ENCODE results near the gene REV1. TPM values are rescaled to one million over a fixed set of nuclear protein-coding genes. Genes with fewer than 3 reads are reported as not detected.

Gene REV1
- total RNA-seq, 1 experiment from 2014 or later: 39.6 TPM

GRCh38 chr2:99461828-99462483, 27.9 kb downstream of the REV1 start:
- ChIA-PET CTCF (no interaction called here), POLR2A (no interaction called here)
- H3K4me3 ChIP-seq (ENCODE audit: low read depth, low read length): no peak overlapping the region
- H3K36me3 Mint-ChIP-seq (ENCODE audit: insufficient read depth, unreplicated experiment): peaks cover 49% of the 10 kb centered on the region
- no peaks in the 10 kb centered on the region for H3K27me3 ChIP-seq (replicated peaks; ENCODE audit: control insufficient read depth, insufficient read depth, low read length)
- H3K4me1 Mint-ChIP-seq (ENCODE audit: low read depth, unreplicated experiment): no peaks in the 10 kb centered on the region
- intact Hi-C loops (cut with micrococcal nuclease; ENCODE audit: unreplicated experiment): no loop called here
- no peak for DNase-seq
- H3K9me3 ChIP-seq: no peaks in the 10 kb centered on the region
- H3K27ac Mint-ChIP-seq (ENCODE audit: unreplicated experiment): peak overlapping the region; percentile 25
- TF ChIP-seq CTCF (IDR thresholded peaks at IDR 0.05; ENCODE audit: insufficient read depth in 1 of 2, low read depth in 1 of 2, low read length in 1 of 2, severe bottlenecking in 1 of 2, unreplicated experiment in 1 of 2): no peak
- BruUV-seq (replicated peaks): TSS peak; percentile 11
- H3K9me3 Mint-ChIP-seq (ENCODE audit: unreplicated experiment): no peaks in the 10 kb centered on the region
- H3K27me3 Mint-ChIP-seq (ENCODE audit: insufficient read depth, unreplicated experiment): no peaks in the 10 kb centered on the region
- peaks cover 2% of the 10 kb centered on the region; the same call in 1 of the 2 replicates for H3K4me1 ChIP-seq
- H3K36me3 ChIP-seq (ENCODE audit: control insufficient read depth, insufficient read depth, low read length): peaks cover 1% of the 10 kb centered on the region; the same call in 1 of the 2 replicates
- H3K4me3 Mint-ChIP-seq (ENCODE audit: unreplicated experiment): no peak overlapping the region

- H3K4me3 ChIP-seq (ENCODE audit: low read depth, low read length): no peak overlapping the region
- DNase-seq: no peak
- no peak overlapping the region for H3K4me3 Mint-ChIP-seq (ENCODE audit: unreplicated experiment)
- no peak overlapping the region for H3K27ac Mint-ChIP-seq (ENCODE audit: unreplicated experiment)
- H3K27me3 Mint-ChIP-seq (ENCODE audit: insufficient read depth, unreplicated experiment): no peaks in the 10 kb centered on the region
- no peaks in the 10 kb centered on the region for H3K27me3 ChIP-seq (replicated peaks; ENCODE audit: control insufficient read depth, insufficient read depth, low read length)
- no peaks in the 10 kb centered on the region for H3K4me1 Mint-ChIP-seq (ENCODE audit: low read depth, unreplicated experiment)
- H3K9me3 Mint-ChIP-seq (ENCODE audit: unreplicated experiment): no peaks in the 10 kb centered on the region
- POLR2A ChIA-PET: no interaction called here
- peaks cover 1% of the 10 kb centered on the region; the same call in 1 of the 2 replicates for H3K36me3 ChIP-seq (ENCODE audit: control insufficient read depth, insufficient read depth, low read length)
- no peak for TF ChIP-seq CTCF (IDR thresholded peaks at IDR 0.05; ENCODE audit: insufficient read depth in 1 of 2, low read depth in 1 of 2, low read length in 1 of 2, severe bottlenecking in 1 of 2, unreplicated experiment in 1 of 2)
- peaks cover 11% of the 10 kb centered on the region; the same call in 1 of the 2 replicates for H3K4me1 ChIP-seq
- no TSS peak for BruUV-seq (replicated peaks)
- H3K36me3 Mint-ChIP-seq (ENCODE audit: insufficient read depth, unreplicated experiment): peaks cover 54% of the 10 kb centered on the region
- CTCF ChIA-PET: no interaction called here
- H3K9me3 ChIP-seq: no peaks in the 10 kb centered on the region
- intact Hi-C loops (cut with micrococcal nuclease; ENCODE audit: unreplicated experiment): no loop called here
Measured at GRCh38 chr2:99458529-99458928, 31.3 kb downstream of the REV1 start.

- no peak for TF ChIP-seq CTCF (IDR thresholded peaks at IDR 0.05; ENCODE audit: insufficient read depth in 1 of 2, low read depth in 1 of 2, low read length in 1 of 2, severe bottlenecking in 1 of 2, unreplicated experiment in 1 of 2)
- CTCF ChIA-PET: interaction anchor here (0.6 kb wide), 1 partner anchor 604 kb away, joined by 5 read pairs; no protein-coding TSS in a partner anchor
- no peaks in the 10 kb centered on the region for H3K27me3 Mint-ChIP-seq (ENCODE audit: insufficient read depth, unreplicated experiment)
- no peak for DNase-seq
- no peak overlapping the region for H3K27ac Mint-ChIP-seq (ENCODE audit: unreplicated experiment)
- H3K9me3 Mint-ChIP-seq (ENCODE audit: unreplicated experiment): no peaks in the 10 kb centered on the region
- H3K4me3 ChIP-seq (ENCODE audit: low read depth, low read length): no peak overlapping the region
- H3K36me3 Mint-ChIP-seq (ENCODE audit: insufficient read depth, unreplicated experiment): peaks cover 40% of the 10 kb centered on the region
- H3K27me3 ChIP-seq (replicated peaks; ENCODE audit: control insufficient read depth, insufficient read depth, low read length): no peaks in the 10 kb centered on the region
- H3K4me3 Mint-ChIP-seq (ENCODE audit: unreplicated experiment): no peak overlapping the region
- no peaks in the 10 kb centered on the region for H3K36me3 ChIP-seq (ENCODE audit: control insufficient read depth, insufficient read depth, low read length)
- POLR2A ChIA-PET: interaction anchor here (0.7 kb wide), 1 partner anchor 523 kb away, joined by 6 read pairs; no protein-coding TSS in a partner anchor
- no peaks in the 10 kb centered on the region for H3K4me1 Mint-ChIP-seq (ENCODE audit: low read depth, unreplicated experiment)
- 0 out of 2 replicates have a peak, but pooled peaks cover 2% of the 10 kb centered on the region for H3K9me3 ChIP-seq
- BruUV-seq (replicated peaks): no TSS peak
- intact Hi-C loops (cut with micrococcal nuclease; ENCODE audit: unreplicated experiment): no loop called here
- H3K4me1 ChIP-seq: peaks cover 6% of the 10 kb centered on the region; the same call in 1 of the 2 replicates
Measured at GRCh38 chr2:99451686-99452085, 38.1 kb downstream of the REV1 start.

Data from Caco-2 (cell line).